Heart right ventricle (tissue), 16 donors: ENCODE results near the gene SLK. TPM values are rescaled to one million over a fixed set of nuclear protein-coding genes. Genes with fewer than 3 reads are reported as not detected.

ENCODE experiments used
- ATAC-seq, 8 donors: fragments of 200-7000 bp; cut with Tn5 transposase; one replicate each; pipeline ENCODE4 v1.9.1; 2020; ENCODE audit warnings: mild to moderate bottlenecking in 8 of 8, moderate library complexity in 8 of 8, moderate number of reproducible peaks in 1 of 8
- DNase-seq, 2 donors: peaks; one replicate each; pipeline ENCODE4 v3.0.0-alpha.2; 2020
- H3K27ac ChIP-seq, 10 donors: fragments of 200-600 bp; sonication (generic) in 2 of 10; one replicate each; pipeline versions ENCODE4 v1.5.0 to v1.8.0; 2020 to 2022; ENCODE audit warnings: mild to moderate bottlenecking in 3 of 10
- H3K27me3 ChIP-seq, 7 donors: fragments of 200-600 bp; one replicate each; pipeline ENCODE4 v1.8.0; 2021 to 2022; ENCODE audit warnings: mild to moderate bottlenecking in 2 of 7
- H3K36me3 ChIP-seq, 9 donors: fragments of 200-600 bp; sonication (generic) in 1 of 9; one replicate each; pipeline versions ENCODE4 v1.5.0 to v1.8.0; 2020 to 2022; ENCODE audit warnings: mild to moderate bottlenecking in 2 of 9
- H3K4me1 ChIP-seq, 9 donors: fragments of 200-600 bp; sonication (generic) in 1 of 9; one replicate each; pipeline versions ENCODE4 v1.5.0 to v1.8.0; 2020 to 2022; ENCODE audit warnings: mild to moderate bottlenecking in 4 of 9
- H3K4me3 ChIP-seq, 10 donors: fragments of 200-600 bp; sonication (generic) in 2 of 10; one replicate each; pipeline versions ENCODE4 v1.5.0 to v1.8.0; 2020 to 2022; ENCODE audit warnings: mild to moderate bottlenecking in 7 of 10, moderate library complexity in 2 of 10
- H3K9me3 ChIP-seq, 11 donors: fragments of 200-600 bp in 10 of 11; sonication (generic) in 2 of 11; one replicate each; pipeline versions ENCODE4 v1.5.0 to v1.8.0; 2013 to 2022; ENCODE audit warnings: mild to moderate bottlenecking in 2 of 11, control low read depth in 1 of 11, moderate library complexity in 1 of 11
- WGBS, 2 donors: extraction: QIAGEN DNeasy Blood & Tissue Kit; methylation state at CpG; one replicate each; pipeline ENCODE4 v1.1.7; 2013; ENCODE audit warnings: inconsistent platforms in 1 of 2; 5-methylcytosine and 5-hydroxymethylcytosine counted together
- intact Hi-C, 10 donors: fragments of 100-400 bp; cut with DNase I; formaldehyde crosslinking; loops; one replicate each; pipeline versions ENCODE4 v1.11.1 to v1.14.2; 2022
- polyA plus RNA-seq, 2 donors: library from polyadenylated mRNA; stranded (reverse); fragments of 200-250 nt; gene quantifications; one replicate each; pipeline ENCODE4 v1.2.3, GENCODE V29; 2013
- total RNA-seq, 10 donors: library from RNA; stranded (reverse); fragmentation: NEBNext Ultra II Directional in 3 of 10; extraction: Animal tissue kit (Norgen Biotek cat#: 25700) in 3 of 10; gene quantifications; one replicate each; pipeline versions ENCODE4 v1.2.1 to v1.2.4, GENCODE V29; 2021 to 2023
- TF ChIP-seq, protein P1 (sequence below), 9 donors: fragments of 200-600 bp; sonication (generic) in 2 of 9; IDR thresholded peaks; one replicate each; pipeline versions ENCODE4 v1.5.0 to v1.8.0; 2021 to 2022; ENCODE audit warnings: antibody characterized with exemption in 9 of 9, mild to moderate bottlenecking in 5 of 9, moderate library complexity in 1 of 9
- donor health status: Arrhythmogenic right ventricular cardiomyopathy.
- donor health status: ischemic (EF 13 %, LVEDD 7.1; RV severe dilation, severe dysfunction).
- donor health status: healthy with polysubstance abuse.
- donor health status: DM: no; HTN: yes; CAD: no.
- donor health status: DM: no; HTN: no; CAD: no.
- donor health status: ischemic (EF 25% LVEDD 6.9; RV normal size, moderate dysfunction).
- donor health status: ischemic (EF 25% LVEDD 5.7; RV mildly dilated, moderate dysfunction).
- donor health status: healthy.
- donor health status: DM: yes; HTN: yes; CAD: no.
- donor health status: Ischemic cardiomyopathy.
- donor health status: ischemic (EF 35%, LVEDD 5.7; RV mildly dilated, moderate dysfunction).
- donor health status: nonischemic (EF 11% LVEDD 7.7; RV severe dilation, severe dysfunction).
- donor health status: DM: yes; HTN: yes; CAD: no.
- donor health status: PGD.
- donor health status: ischemic (EF 29% LVEDD 5.4; RV normal size, mild dysfunction).
- donor health status: nonischemic (EF 23%, LVEDD 6.1; RV moderate dilation, normal function).

The SLK gene
- total and polyA plus RNA-seq, 12 donors: 11.3 to 63.6 (median 41.3) TPM

DNA sequence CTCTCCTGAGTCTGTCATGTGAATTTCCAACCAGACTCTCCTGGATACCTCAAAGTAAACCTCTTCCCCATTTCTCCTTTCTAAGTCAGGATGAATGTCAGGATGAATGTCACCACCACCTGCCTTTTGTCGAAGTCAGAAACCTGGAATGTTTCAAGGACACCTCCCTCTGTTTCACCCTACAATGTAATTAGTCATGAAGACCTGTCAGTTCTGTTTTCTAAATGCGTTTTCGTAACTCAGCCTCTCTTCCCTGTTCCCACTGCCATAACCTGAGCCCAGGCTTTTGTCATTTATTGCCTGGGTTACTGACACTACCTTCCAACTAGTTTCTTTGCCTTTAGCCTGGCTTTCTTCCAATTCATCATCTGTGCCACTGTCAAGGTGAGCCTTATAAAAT is 43.4 kb upstream of the SLK start:
- intact Hi-C loops: loop anchor here in 2 of 10 donors (5.0 kb wide), 2 partner anchors 39 to 44 kb away; partner anchors contain the start of gene SLK (in 1 of the 2)
- TF ChIP-seq, protein P1, sequence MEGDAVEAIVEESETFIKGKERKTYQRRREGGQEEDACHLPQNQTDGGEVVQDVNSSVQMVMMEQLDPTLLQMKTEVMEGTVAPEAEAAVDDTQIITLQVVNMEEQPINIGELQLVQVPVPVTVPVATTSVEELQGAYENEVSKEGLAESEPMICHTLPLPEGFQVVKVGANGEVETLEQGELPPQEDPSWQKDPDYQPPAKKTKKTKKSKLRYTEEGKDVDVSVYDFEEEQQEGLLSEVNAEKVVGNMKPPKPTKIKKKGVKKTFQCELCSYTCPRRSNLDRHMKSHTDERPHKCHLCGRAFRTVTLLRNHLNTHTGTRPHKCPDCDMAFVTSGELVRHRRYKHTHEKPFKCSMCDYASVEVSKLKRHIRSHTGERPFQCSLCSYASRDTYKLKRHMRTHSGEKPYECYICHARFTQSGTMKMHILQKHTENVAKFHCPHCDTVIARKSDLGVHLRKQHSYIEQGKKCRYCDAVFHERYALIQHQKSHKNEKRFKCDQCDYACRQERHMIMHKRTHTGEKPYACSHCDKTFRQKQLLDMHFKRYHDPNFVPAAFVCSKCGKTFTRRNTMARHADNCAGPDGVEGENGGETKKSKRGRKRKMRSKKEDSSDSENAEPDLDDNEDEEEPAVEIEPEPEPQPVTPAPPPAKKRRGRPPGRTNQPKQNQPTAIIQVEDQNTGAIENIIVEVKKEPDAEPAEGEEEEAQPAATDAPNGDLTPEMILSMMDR (IDR thresholded peaks at IDR 0.05): no peak
- WGBS, 2 donors: 33 to 52% methylated on average over 3 of the region's 3 CpGs
- ATAC-seq: peak in 1 of 8 donors; percentile 28
- H3K9me3 ChIP-seq: no peaks in the 10 kb centered on the region
- DNase-seq: no peak
- no peaks in the 10 kb centered on the region for H3K27me3 ChIP-seq
- H3K4me3 ChIP-seq: no peak overlapping the region
- peaks cover 2 to 10% (median 5%) of the 10 kb centered on the region in 9 donors for H3K4me1 ChIP-seq
- H3K27ac ChIP-seq: no peak overlapping the region
- H3K36me3 ChIP-seq: no peaks in the 10 kb centered on the region

DNA sequence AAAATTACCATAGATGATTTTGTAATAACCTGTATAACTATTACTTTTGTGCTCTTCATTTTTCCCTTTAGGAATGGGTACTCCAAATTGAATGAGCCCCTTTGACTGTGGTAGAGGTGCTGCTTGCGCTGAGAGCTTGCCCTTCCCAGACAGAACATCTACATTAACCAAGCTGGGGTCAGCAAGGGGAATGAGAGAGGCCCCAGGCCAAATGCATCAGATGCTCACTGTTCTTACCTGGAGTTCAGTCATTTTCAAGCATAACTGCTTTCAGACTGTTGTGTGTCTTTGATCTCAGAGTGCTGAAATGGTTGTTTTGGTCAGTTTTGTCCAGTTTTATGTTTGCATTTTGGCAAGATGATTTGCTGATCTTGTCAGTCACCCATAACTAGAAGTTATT is 41.3 kb upstream of the SLK start:
- intact Hi-C loops: no loop called here
- no peak overlapping the region for H3K27ac ChIP-seq
- no peaks in the 10 kb centered on the region for H3K36me3 ChIP-seq
- peaks cover 0 to 4% (median 0%) of the 10 kb centered on the region in 9 donors for H3K4me1 ChIP-seq
- 96 to 100% methylated on average over 1 of the region's 1 CpG for WGBS, 2 donors
- DNase-seq (no peak), ATAC-seq (no peak)
- TF ChIP-seq, protein P1 (IDR thresholded peaks at IDR 0.05): no peak
- H3K4me3 ChIP-seq: no peak overlapping the region
- no peaks in the 10 kb centered on the region for H3K9me3 ChIP-seq
- no peaks in the 10 kb centered on the region for H3K27me3 ChIP-seq

DNA sequence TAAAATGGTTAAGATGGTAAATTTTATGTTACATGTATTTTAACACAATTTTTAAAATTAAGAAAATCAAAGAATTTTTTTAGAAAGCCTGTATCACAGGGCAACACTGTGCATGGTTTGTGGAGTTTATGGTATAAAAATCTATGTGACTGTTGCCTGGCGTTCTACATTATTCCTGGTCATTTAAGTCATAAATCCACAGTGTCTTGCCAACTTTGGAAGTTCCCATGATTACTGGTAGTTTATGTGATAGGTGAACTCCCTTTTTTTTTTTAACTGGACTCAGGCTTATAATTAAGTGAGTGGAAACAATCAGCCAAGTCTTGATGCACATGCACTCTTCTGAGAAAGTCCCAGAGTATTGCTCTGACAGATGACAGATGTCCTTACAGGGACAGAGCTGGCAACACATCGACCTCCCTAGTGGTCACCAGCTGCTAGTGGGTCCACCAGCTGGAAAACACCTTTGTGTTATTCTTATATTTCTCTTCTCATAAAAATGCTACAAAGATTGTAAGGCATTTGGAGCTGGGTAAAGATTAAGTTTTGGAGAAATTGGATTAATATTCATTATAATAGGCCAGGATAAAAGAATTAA is 40.1 kb upstream of the SLK start:
- Histone ChIP-seq H3K4me1 (no peaks in the 10 kb centered on the region), H3K27me3 (no peaks in the 10 kb centered on the region), H3K36me3 (no peaks in the 10 kb centered on the region), H3K27ac (no peak overlapping the region), H3K4me3 (no peak overlapping the region), H3K9me3 (no peaks in the 10 kb centered on the region)
- no peak for ATAC-seq
- TF ChIP-seq, protein P1 (IDR thresholded peaks at IDR 0.05): no peak
- intact Hi-C loops: no loop called here
- WGBS, 2 donors: 68 to 70% methylated on average over 2 of the region's 2 CpGs
- DNase-seq: no peak

DNA sequence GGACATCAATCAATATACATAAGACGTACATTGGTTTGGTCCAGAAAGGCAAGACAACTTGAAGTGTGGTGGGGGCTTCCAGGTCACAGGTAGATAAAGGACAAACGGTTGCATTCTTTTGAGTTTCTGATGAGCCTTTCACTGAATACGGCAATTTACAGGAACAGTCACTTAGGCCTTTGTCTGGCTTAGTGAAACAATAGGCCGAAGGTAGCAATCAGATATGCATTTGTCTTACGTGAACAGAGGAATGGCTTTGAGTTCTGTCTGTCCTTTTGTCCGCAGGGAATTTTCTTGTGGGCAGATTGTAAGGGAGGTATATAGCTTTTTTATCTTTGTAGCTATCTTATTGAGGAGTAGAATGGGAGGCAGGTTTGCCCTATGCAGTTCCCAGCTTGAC is 38.2 kb upstream of the SLK start:
- DNase-seq (no peak), ATAC-seq (no peak)
- TF ChIP-seq, protein P1 (IDR thresholded peaks at IDR 0.05): no peak
- Histone ChIP-seq H3K27ac (no peak overlapping the region), H3K4me3 (no peak overlapping the region), H3K9me3 (no peaks in the 10 kb centered on the region), H3K27me3 (no peaks in the 10 kb centered on the region), H3K4me1 (peaks cover 0 to 4% (median 0%) of the 10 kb centered on the region in 9 donors), H3K36me3 (no peaks in the 10 kb centered on the region)
- 89% methylated on average over 6 of the region's 6 CpGs for WGBS, 2 donors
- intact Hi-C loops: no loop called here
